Epithelial cell of esophagus (primary cell): ENCODE data around the gene ATP13A1.
A peak's percentile ranks its signal among the peaks of the same experiment; 100 is the strongest.

Experiments used
- DNase-seq: peaks from one replicate; pipeline ENCODE4 v3.0.0; 2010; ENCODE audit warnings: low read depth
- H3K4me3 ChIP-seq: 2 replicates; pipeline ENCODE4 v1.5.1; 2011; ENCODE audit warnings: mild to moderate bottlenecking, low read length, control low read depth
- TF ChIP-seq, protein P1 (sequence below): IDR thresholded peaks from 2 replicates; pipeline ENCODE4 v1.5.1; 2011; ENCODE audit warnings: low read depth, mild to moderate bottlenecking, low read length, control low read depth, inconsistent platforms; ENCODE audit not compliant: insufficient read depth; ENCODE audit errors: missing control alignments

The ATP13A1 gene

DNA sequence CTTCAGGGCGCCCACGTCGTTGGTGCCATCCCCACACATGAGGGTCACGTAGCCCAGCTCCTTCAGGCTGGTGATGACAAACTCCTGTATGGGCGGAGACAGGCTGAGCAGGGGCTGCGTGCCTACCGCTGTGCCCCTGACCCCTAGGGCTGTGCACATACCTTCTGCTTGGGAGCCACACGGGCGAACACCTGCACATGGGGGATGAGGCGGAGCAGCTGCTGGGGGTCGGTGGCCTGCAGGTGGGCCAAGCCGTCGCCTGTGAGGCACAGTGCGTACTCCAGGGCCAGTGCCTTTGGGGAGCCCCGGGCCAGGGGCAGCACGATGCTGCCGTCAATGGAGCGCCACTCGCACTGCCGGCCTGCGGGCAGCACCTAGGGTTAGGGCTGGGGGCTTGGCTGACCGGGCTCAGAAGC, 13.9 kb downstream of the ATP13A1 start:
- TF ChIP-seq, protein P1, sequence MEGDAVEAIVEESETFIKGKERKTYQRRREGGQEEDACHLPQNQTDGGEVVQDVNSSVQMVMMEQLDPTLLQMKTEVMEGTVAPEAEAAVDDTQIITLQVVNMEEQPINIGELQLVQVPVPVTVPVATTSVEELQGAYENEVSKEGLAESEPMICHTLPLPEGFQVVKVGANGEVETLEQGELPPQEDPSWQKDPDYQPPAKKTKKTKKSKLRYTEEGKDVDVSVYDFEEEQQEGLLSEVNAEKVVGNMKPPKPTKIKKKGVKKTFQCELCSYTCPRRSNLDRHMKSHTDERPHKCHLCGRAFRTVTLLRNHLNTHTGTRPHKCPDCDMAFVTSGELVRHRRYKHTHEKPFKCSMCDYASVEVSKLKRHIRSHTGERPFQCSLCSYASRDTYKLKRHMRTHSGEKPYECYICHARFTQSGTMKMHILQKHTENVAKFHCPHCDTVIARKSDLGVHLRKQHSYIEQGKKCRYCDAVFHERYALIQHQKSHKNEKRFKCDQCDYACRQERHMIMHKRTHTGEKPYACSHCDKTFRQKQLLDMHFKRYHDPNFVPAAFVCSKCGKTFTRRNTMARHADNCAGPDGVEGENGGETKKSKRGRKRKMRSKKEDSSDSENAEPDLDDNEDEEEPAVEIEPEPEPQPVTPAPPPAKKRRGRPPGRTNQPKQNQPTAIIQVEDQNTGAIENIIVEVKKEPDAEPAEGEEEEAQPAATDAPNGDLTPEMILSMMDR: no peak
- H3K4me3 ChIP-seq: no peak overlapping the region
- DNase-seq: no peak

DNA sequence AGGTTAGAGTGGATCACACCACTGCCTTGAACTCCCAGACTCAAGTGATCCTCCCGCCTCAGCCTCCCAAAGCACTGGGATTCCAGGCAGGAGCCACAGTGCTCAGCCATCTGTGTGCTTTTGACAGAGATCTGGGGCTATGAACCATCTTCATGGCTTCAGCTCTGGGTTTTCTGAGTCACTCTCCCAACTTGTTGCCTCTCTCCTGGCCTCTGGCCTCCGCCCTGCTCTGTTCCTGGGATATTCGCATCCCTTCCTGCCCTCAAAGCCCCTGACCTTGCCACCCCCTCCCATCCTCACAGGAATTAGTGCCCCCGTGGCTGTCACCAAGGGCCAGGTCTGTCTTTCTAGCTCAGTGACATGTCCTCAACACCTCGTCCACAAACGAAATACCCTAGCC, 14.3 kb downstream of the ATP13A1 start:
- TF ChIP-seq, protein P1: no peak
- no peak overlapping the region for H3K4me3 ChIP-seq
- no peak for DNase-seq

DNA sequence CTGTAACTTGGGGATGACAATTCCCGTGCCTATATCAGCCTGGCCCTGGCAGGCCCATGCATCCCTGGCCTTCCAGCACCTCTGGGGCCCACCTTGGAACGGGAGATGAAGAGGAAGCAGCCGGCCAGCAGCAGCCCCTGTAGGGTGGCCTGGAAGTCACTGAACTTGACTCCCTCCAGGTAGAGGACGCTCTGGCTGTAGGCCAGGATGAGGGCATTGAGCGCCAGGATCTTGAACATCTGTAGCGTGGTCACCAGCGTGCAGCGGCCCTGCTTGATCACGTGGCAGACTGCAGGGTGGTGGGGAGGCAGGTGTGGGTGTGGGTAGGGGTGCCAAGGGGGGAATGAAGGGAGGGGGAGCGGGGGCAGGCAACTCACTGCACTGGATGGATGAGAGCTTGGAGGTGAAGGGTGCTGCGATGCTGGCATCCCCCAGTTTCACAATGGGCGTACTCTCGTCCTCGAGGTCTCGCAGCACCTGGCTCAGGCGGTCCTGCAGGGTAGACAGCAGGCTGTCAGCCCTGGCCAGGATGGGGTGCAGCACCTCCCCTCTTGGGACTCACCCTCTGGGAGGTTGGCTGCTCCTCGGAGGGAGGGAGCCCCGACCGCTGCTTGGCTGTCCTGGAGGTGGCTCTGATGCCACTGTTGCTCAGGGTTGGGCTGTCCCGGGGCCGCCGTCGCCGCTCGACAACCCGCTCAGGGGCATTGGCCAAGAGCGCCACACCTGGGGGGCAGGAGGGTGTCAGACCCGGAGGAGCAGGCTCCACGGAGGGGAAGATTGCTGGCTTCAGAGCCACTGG, 16.2 kb downstream of the ATP13A1 start:
- H3K4me3 ChIP-seq: no peak overlapping the region
- no peak for DNase-seq
- TF ChIP-seq, protein P1: no peak

DNA sequence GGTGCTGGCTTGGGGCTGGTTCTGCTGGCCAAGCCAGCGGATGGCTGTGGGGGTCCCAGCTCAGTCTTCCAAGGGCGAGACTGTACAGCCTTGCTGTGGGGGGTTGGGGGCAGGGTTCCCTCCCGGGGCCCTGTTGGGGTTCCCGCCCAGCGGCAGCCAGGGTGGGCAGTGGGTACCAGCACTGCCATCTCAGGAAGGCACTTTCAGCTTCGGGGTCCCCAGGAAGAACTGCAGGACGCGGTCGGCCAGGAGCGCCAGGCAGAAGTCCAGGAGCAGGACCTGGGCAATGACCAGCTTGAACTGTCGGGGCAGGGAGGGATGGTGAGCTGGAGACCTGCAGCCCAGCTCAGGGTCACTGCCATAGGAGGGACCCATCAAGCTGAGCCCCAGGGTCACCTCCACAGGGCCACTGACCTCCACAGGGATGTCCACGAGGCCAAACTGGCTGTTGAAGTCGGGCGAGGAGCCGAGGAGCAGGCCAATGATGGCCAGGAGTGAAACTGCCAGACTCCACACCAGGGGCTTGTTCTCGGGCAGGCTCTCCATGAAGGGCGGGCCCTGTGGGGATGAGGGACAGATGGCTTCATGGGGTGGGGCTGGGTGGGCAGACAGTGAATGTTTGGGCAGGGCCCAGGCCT, 18.1 kb downstream of the ATP13A1 start:
- DNase-seq: no peak
- TF ChIP-seq, protein P1: no peak
- H3K4me3 ChIP-seq: no peak overlapping the region

DNA sequence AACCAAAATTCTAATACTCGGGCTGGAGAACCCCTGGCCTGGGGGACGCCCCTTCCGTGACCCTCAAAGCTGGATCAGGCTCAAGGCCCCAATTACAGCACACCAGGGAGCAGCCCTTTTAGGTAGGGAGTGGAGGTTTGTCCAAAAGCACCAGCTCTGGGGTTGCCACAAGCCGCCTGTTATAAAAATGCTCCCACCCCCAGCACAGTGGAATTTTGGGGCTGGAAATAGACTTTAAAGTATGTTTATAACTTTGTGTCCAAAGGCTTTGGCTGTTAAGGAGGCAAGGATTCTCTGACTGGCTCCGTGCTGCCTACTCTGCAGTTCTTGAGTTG, 19.5 kb downstream of the ATP13A1 start:
- TF ChIP-seq, protein P1: no peak
- H3K4me3 ChIP-seq: peak overlapping the region; percentile 60
- DNase-seq: no peak

DNA sequence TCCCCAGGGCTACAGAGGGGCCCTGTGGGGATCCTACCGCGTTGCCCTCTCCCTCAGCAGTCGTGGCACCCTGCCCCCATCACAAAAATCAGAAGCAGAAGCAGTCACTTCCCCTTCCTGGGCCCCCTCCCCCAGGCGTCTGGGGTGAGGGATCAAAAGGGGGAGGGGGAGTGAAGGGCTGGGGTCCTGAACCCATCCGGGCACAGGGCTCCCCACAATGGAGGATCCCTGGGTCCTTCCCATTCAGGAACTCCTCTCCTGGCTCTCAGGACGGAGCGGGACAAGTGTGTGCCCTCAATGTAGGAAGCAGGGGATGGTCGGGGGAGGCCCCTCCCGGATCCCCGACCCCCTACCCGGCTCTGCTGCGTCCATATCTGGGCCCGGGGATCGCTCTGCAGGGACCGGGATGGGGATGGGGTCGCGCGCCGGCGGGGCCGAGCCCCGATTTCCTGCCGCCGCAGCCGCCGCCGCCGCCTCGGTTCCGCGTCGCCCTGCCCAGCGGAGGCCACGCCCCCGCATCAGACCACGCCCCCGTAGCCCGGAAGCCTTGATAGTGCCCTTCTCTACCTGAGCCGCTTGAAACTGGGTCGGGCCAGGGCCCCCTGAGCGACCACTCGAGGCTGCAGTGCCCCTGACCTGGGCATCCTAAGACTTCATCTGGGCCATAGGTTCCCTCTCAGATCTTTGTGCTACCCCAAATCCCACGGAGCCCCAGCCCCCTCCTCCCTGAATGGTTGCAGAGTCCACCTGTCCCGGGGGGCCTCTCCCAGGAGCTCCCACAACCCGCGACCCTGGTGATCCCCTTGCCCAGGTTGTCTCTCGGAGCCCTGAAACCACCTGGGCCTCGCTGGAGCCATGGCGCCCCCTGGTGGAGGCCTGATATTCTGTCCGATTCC, 20.1 kb downstream of the ATP13A1 start, which contains the start of gene GMIP:
Gene GMIP, minus strand, starts transcription at position 500 of the 896 bp plus-strand sequence. Its CDS starts 128 bp downstream, at position 372.
- DNase-seq: peak; percentile 73
- TF ChIP-seq, protein P1: peak; percentile 80
- H3K4me3 ChIP-seq: peak within 1 kb of the TSS; percentile 60
